Tibial artery (tissue), 4 donors: ENCODE data around the gene TSPAN3.

Experiments used
- DNase-seq, 2 donors: peaks; one replicate each; pipeline ENCODE4 v3.0.0-alpha.2; 2019
- H3K27ac ChIP-seq, 2 donors: fragments of 200-600 bp; sonication (generic) in 1 of 2; 1 replicate in 1 of 2; 2 replicates in 1 of 2; pipeline ENCODE4 v1.5.1; 2018 to 2019; ENCODE audit warnings: mild to moderate bottlenecking in 1 of 2
- H3K27me3 ChIP-seq, 2 donors: fragments of 200-600 bp; sonication (generic) in 1 of 2; one replicate each; pipeline versions ENCODE4 v1.5.1 to v1.6.0; 2016 to 2019
- H3K36me3 ChIP-seq, 3 donors: fragments of 200-600 bp; sonication (generic) in 2 of 3; one replicate each; pipeline ENCODE4 v1.5.1; 2016 to 2019; ENCODE audit warnings: mild to moderate bottlenecking in 2 of 3
- H3K4me1 ChIP-seq, 4 donors: fragments of 200-600 bp; sonication (generic) in 2 of 4; 1 replicate in 3 of 4; 2 replicates in 1 of 4; pipeline ENCODE4 v1.5.1; 2016 to 2019
- H3K4me3 ChIP-seq, 2 donors: fragments of 200-600 bp; sonication (generic) in 1 of 2; 1 replicate in 1 of 2; 2 replicates in 1 of 2; pipeline ENCODE4 v1.5.1; 2018 to 2019; ENCODE audit warnings: mild to moderate bottlenecking in 2 of 2
- H3K9me3 ChIP-seq, 3 donors: fragments of 200-600 bp; sonication (generic) in 1 of 3; one replicate each; pipeline ENCODE4 v1.5.1; 2016 to 2019
- intact Hi-C: fragments of 100-400 bp; cut with DNase I; formaldehyde crosslinking; loops from one replicate; pipeline ENCODE4 v1.15.0; 2023; ENCODE audit warnings: low total_unique reads
- TF ChIP-seq, protein P1 (sequence below), 2 experiments: fragments of 200-600 bp in 1 of 2; fragments of 450-650 bp in 1 of 2; IDR thresholded peaks; one replicate each; pipeline ENCODE4 v1.5.1; 2017 to 2019; ENCODE audit warnings: antibody characterized with exemption in 2 of 2, mild to moderate bottlenecking in 1 of 2, moderate library complexity in 1 of 2

The TSPAN3 gene

DNA sequence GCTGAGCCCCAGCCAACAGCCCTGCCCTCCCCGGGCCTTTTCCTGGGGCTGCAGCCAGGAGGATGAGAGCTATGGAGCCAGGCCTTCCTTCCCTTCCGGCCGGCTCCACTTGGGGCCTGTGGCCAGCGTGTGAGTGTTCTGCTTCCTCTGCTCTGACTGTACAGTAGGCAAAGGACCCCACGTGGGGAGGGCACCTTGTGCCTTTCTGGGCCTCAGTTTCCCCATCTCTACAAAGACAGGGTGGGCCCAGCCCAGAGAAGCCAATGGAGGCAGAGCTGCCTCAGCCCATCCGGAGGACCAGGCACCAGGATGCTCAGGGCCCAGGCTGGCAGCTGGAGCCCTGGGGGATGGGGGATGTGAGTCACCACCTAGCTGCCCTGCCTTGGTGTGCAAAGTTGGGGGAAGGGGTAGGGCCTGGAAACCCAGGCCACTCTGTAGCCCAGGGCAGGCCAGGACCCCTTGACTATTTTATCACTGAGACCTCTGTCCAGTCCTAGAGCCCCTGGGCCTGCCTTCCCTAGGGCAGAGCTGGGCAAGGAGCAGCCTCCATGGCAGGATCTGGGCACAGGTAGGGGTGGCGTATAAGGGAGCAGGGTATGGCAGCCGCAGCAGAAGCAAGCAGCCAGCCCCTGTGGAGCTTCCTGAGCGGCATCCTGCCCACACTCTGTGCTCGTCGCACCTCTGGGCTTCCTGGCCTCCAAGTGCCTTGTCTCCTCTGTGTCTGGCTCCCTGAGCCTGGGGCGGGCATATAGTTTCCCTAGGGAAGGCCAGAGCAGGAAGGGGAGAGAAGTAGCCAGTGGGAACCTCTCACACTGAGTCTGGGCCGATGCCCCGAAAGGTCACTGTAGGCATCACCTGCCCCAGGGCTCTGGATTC, 74.1 kb downstream of the TSPAN3 start:
- peaks cover 0 to 25% (median 18%) of the 10 kb centered on the region in 4 donors for H3K4me1 ChIP-seq
- peak; percentile 51 to 75 for DNase-seq
- H3K27ac ChIP-seq, result peak overlapping the region; percentile 25 to 69

DNA sequence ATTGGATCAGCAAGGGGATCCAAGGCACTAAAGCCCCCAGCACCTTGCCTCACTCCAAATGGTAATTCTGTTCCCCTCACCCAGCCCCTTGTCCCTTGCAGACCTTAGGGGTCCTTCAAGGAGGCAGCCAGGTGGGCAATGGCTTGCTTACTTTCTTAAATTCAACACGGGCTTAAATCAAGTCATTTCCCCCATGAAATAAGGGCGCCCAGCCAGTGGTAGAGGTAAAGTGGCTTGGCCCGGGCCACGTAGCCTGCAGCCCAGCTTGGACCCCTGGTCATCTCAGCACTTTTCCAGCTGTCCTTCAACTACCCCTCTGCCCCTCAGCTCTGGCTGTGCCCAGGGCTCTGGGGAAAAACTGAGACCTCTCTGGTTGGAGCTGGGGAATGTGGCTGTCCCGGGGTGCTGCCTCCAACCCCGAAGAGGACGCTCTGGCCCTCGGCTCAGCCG, 74.8 kb downstream of the TSPAN3 start:
- H3K27me3 ChIP-seq, result no peaks in the 10 kb centered on the region
- peaks cover 0 to 25% (median 18%) of the 10 kb centered on the region in 4 donors for H3K4me1 ChIP-seq
- peak overlapping the region; percentile 25 to 69 for H3K27ac ChIP-seq
- H3K9me3 ChIP-seq, result no peaks in the 10 kb centered on the region
- TF ChIP-seq, protein P1, sequence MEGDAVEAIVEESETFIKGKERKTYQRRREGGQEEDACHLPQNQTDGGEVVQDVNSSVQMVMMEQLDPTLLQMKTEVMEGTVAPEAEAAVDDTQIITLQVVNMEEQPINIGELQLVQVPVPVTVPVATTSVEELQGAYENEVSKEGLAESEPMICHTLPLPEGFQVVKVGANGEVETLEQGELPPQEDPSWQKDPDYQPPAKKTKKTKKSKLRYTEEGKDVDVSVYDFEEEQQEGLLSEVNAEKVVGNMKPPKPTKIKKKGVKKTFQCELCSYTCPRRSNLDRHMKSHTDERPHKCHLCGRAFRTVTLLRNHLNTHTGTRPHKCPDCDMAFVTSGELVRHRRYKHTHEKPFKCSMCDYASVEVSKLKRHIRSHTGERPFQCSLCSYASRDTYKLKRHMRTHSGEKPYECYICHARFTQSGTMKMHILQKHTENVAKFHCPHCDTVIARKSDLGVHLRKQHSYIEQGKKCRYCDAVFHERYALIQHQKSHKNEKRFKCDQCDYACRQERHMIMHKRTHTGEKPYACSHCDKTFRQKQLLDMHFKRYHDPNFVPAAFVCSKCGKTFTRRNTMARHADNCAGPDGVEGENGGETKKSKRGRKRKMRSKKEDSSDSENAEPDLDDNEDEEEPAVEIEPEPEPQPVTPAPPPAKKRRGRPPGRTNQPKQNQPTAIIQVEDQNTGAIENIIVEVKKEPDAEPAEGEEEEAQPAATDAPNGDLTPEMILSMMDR (IDR thresholded peaks at IDR 0.05), result no peak
- no peak for DNase-seq
- no peaks in the 10 kb centered on the region for H3K36me3 ChIP-seq
- peak overlapping the region; percentile 9 to 34 for H3K4me3 ChIP-seq
- intact Hi-C loops, result no loop called here

More for the DNA sequence above, 74.1 kb downstream of the TSPAN3 start:
- intact Hi-C loops, result no loop called here
- Histone ChIP-seq H3K4me3 (peak overlapping the region; percentile 9 to 34), H3K27me3 (no peaks in the 10 kb centered on the region), H3K36me3 (no peaks in the 10 kb centered on the region), H3K9me3 (no peaks in the 10 kb centered on the region)
- TF ChIP-seq, protein P1 (IDR thresholded peaks at IDR 0.05), result no peak

GRCh38 chr15:76994971-76995945, 75.7 kb downstream of the TSPAN3 start, which contains the start of gene PSTPIP1:
Gene PSTPIP1, plus strand, starts transcription at chr15:76995126. Its CDS starts 448 bp downstream, at chr15:76995574.
- peaks cover 0 to 25% (median 18%) of the 10 kb centered on the region in 4 donors for H3K4me1 ChIP-seq
- H3K9me3 ChIP-seq, result no peaks in the 10 kb centered on the region
- H3K36me3 ChIP-seq, result no peaks in the 10 kb centered on the region
- no peaks in the 10 kb centered on the region for H3K27me3 ChIP-seq
- DNase-seq, result peak in 1 of 2 donors; percentile 79
- TF ChIP-seq, protein P1 (IDR thresholded peaks at IDR 0.05), result no peak
- intact Hi-C loops, result no loop called here
- H3K27ac ChIP-seq, result peak within 1 kb of the TSS; percentile 64 to 69
- peak within 1 kb of the TSS; percentile 28 to 34 for H3K4me3 ChIP-seq

DNA sequence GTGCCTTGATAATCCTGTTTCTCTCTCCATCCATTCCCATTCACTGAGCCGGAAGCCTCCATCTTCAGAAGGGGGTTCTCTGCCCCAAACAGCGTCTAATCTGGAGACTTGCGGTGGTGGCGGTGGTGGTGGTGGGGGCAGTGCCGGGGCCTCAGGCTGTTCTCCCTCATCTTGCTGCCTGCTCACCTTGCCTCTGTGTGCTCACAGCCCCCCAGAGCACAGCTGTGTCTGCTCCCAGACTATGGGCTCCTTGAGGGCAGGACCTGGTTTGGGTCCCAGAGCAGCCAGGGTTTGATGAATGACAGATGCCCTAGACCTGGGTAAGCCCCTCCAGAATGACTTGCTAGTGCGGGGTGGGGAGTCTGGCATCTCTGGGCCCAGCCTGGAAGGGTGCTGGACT, 76.4 kb downstream of the TSPAN3 start:
- TF ChIP-seq, protein P1 (IDR thresholded peaks at IDR 0.05), result no peak
- peaks cover 0 to 25% (median 18%) of the 10 kb centered on the region in 4 donors for H3K4me1 ChIP-seq
- no peak for DNase-seq
- H3K27me3 ChIP-seq, result no peaks in the 10 kb centered on the region
- no peak overlapping the region for H3K4me3 ChIP-seq
- no peaks in the 10 kb centered on the region for H3K9me3 ChIP-seq
- peak overlapping the region; percentile 64 to 69 for H3K27ac ChIP-seq
- intact Hi-C loops, result no loop called here
- no peaks in the 10 kb centered on the region for H3K36me3 ChIP-seq

GRCh38 chr15:76994001-76994400, 76.9 kb downstream of the TSPAN3 start:
- peak in 1 of 2 donors; percentile 69 for DNase-seq
- H3K27ac ChIP-seq, result no peak overlapping the region
- TF ChIP-seq, protein P1 (IDR thresholded peaks at IDR 0.05), result no peak

More at GRCh38 chr15:76994001-76994400, 76.9 kb downstream of the TSPAN3 start:
- Histone ChIP-seq H3K27me3 (no peaks in the 10 kb centered on the region), H3K9me3 (no peaks in the 10 kb centered on the region), H3K4me1 (peaks cover 0 to 25% (median 18%) of the 10 kb centered on the region in 4 donors), H3K36me3 (no peaks in the 10 kb centered on the region), H3K4me3 (no peak overlapping the region)
- intact Hi-C loops, result no loop called here
